ENCODE results near the gene SETX. TPM values are rescaled to one million over a fixed set of nuclear protein-coding genes. Genes with fewer than 3 reads are reported as not detected.

The SETX gene
- total and polyA plus RNA-seq, 10 of the 15 experiments (the other 5 are each of a cell fraction or from before 2014, with no cell fraction given): 15.8 to 75.7 (median 37.0) TPM

GRCh38 chr9:132354637-132355355 is at the start of gene SETX (continued):
- peak; percentile 23; the same call in 1 of the 2 replicates for TF ChIP-seq ZBTB11 (CRISPR knock-in tag; IDR thresholded peaks at IDR 0.05)
- TF ChIP-seq SREBF1 (IDR thresholded peaks at IDR 0.05; ENCODE audit: low read length): no peak
- no peak for TF ChIP-seq TARDBP (IDR thresholded peaks at IDR 0.05; ENCODE audit: borderline replicate concordance)
- no peak for TF ChIP-seq SMC3 (IDR thresholded peaks at IDR 0.05; ENCODE audit: borderline replicate concordance, low read length)
- no peak for TF ChIP-seq SMAD1 (IDR thresholded peaks at IDR 0.05; ENCODE audit: low read depth, partially characterized antibody)
- TF ChIP-seq BACH1 (IDR thresholded peaks at IDR 0.05; ENCODE audit: borderline replicate concordance): peak; percentile 88
- no peak for TF ChIP-seq USF2 (IDR thresholded peaks at IDR 0.05; ENCODE audit: borderline replicate concordance, low read depth, low read length)
- TF ChIP-seq E2F8 (IDR thresholded peaks at IDR 0.05; ENCODE audit: low read depth, partially characterized antibody): no peak
- no peak for TF ChIP-seq ATF3 (IDR thresholded peaks at IDR 0.05; ENCODE audit: borderline replicate concordance, extremely low read depth, low read depth, low read length)
- TF ChIP-seq EP300 (IDR thresholded peaks at IDR 0.05; ENCODE audit: borderline replicate concordance in 1 of 2, control insufficient read depth in 1 of 2, low read depth in 2 of 2, low read length in 2 of 2): peak in 1 of 2 experiments; percentile 71; a peak in 2 of 4 replicates
- no peak for TF ChIP-seq CBX3 (IDR thresholded peaks at IDR 0.05; ENCODE audit: borderline replicate concordance, low read depth)
- peak; percentile 76 for TF ChIP-seq ZNF687 (IDR thresholded peaks at IDR 0.05)
- TF ChIP-seq ESRRA (IDR thresholded peaks at IDR 0.05; ENCODE audit: low read length): no peak
- no peak for TF ChIP-seq MXI1 (IDR thresholded peaks at IDR 0.05; ENCODE audit: low read depth, low read length)
- no peak for TF ChIP-seq KAT2A (conservative IDR thresholded peaks at IDR 0.05; ENCODE audit: control insufficient read depth, low read depth, low read length)
- no peak; the same call in 1 of the 2 replicates for TF ChIP-seq TBL1XR1 (IDR thresholded peaks at IDR 0.05; ENCODE audit: low read depth, low read length)

All from GM12878 (cell line).